Gastroesophageal sphincter (tissue), 3 donors: ENCODE data around the gene L2HGDH.

ENCODE experiments used
- CTCF ChIP-seq, 4 experiments: fragments of 200-600 bp in 2 of 4; fragments of 450-650 bp in 2 of 4; sonication (generic) in 1 of 4; IDR thresholded peaks; one replicate each; pipeline ENCODE4 v1.5.1; 2017 to 2019; ENCODE audit warnings: antibody characterized with exemption in 4 of 4, mild to moderate bottlenecking in 2 of 4, moderate library complexity in 2 of 4
- EP300 ChIP-seq: sonication (generic); formaldehyde crosslinking; IDR thresholded peaks from one replicate; pipeline ENCODE4 v1.6.1; 2017; ENCODE audit warnings: antibody characterized with exemption, mild to moderate bottlenecking
- POLR2A ChIP-seq, 2 donors: fragments of 450-650 bp; IDR thresholded peaks; one replicate each; pipeline ENCODE4 v1.6.1; 2017; ENCODE audit warnings: antibody characterized with exemption in 2 of 2, mild to moderate bottlenecking in 2 of 2, moderate library complexity in 1 of 2

GRCh38 chr14:50339178-50339804, 27.3 kb upstream of the L2HGDH start:
- TF ChIP-seq EP300, result no peak
- TF ChIP-seq CTCF (IDR thresholded peaks at IDR 0.05), result no peak
- no peak for TF ChIP-seq POLR2A (IDR thresholded peaks at IDR 0.05)
